NB4 (cell line): Measurements from ENCODE around the gene ECEL1.

ENCODE experiments used
- DNase-seq: peaks from one replicate; pipeline ENCODE4 v3.0.0; 2010; ENCODE audit warnings: low read depth
- H3K4me3 ChIP-seq: one replicate; pipeline ENCODE4 v1.5.1; 2011; ENCODE audit warnings: mild to moderate bottlenecking, low read depth, low read length, moderate library complexity
- CTCF ChIP-seq: IDR thresholded peaks from one replicate; pipeline ENCODE4 v1.5.1; 2012; ENCODE audit warnings: low read depth, low read length
- MAX ChIP-seq: IDR thresholded peaks from 2 replicates; pipeline ENCODE4 v1.6.1; 2011; ENCODE audit warnings: low read depth, low read length
- MYC ChIP-seq: IDR thresholded peaks from 2 replicates; pipeline ENCODE4 v1.6.1; 2011; ENCODE audit warnings: low read depth, low read length
- POLR2A ChIP-seq: IDR thresholded peaks from 2 replicates; pipeline ENCODE4 v1.6.1; 2011; ENCODE audit warnings: mild to moderate bottlenecking; ENCODE audit not compliant: insufficient read length; ENCODE audit errors: extremely low read depth

ECEL1 gene

GRCh38 chr2:232465061-232465460 lies 22.6 kb downstream of the ECEL1 start:
- DNase-seq = no peak
- no peak for TF ChIP-seq MYC
- TF ChIP-seq POLR2A = no peak
- TF ChIP-seq MAX = no peak
- H3K4me3 ChIP-seq = no peak overlapping the region

DNA sequence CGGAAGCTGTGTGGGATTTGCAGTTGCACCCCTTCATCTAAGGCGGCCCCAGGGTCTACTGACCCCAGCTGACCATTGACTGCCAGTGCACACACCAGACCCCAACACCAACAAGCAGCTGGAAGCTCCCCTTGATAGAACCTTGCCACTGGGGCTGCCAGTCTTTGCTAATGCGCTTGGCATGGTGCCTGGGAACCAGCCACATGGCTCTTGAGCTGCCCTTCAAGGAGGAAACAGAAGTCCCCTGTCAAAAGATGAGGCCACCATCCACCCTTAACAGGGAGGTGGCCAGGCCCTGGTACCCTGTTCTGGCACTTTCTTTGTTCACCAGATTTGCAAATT lies 23.1 kb downstream of the ECEL1 start:
- no peak overlapping the region for H3K4me3 ChIP-seq
- TF ChIP-seq CTCF = no peak
- TF ChIP-seq POLR2A = no peak
- TF ChIP-seq MAX = no peak
- TF ChIP-seq MYC = no peak
- no peak for DNase-seq

DNA sequence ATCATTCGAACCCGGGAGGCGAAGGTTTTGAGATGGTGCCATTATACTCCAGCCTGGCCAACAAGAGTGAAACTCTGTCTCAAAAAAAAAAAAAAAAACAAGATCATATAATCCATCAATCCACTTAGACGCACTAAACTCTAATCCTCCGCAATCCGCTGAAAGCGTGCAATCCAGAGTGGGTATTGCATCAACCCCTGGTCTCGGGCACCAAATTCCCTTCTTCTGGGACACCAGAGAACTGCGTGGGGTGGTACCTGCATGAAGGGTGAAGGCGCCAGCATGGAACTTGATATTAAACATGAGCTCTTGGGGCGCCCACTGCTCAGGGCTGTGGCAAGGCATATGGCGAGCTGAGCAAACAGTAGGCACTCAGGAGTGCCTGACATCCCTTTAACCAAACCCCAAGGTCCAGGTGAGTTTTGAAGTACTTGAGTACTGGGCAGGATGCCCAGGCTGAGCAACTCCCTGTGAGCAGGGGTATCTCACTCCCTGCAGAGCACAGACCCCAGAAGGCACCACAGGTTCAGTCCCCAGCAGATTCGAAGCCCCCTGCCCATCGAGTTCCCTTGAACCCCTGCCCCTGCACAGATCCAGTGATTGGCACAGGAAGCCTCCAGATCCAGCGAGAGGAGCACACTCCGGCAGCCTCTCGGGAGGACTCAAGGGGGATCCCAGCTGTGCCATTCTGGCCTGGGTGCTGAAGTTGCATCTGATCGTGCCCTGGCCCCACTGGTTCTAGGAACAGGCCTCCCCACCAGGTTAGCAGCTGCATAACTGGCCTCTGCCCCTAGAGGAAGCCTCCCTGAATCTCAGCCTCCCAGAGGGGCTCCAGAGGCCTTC lies 23.7 kb downstream of the ECEL1 start:
- no peak for DNase-seq
- no peak overlapping the region for H3K4me3 ChIP-seq
- TF ChIP-seq MAX (no peak), POLR2A (no peak), CTCF (no peak), MYC (no peak)

DNA sequence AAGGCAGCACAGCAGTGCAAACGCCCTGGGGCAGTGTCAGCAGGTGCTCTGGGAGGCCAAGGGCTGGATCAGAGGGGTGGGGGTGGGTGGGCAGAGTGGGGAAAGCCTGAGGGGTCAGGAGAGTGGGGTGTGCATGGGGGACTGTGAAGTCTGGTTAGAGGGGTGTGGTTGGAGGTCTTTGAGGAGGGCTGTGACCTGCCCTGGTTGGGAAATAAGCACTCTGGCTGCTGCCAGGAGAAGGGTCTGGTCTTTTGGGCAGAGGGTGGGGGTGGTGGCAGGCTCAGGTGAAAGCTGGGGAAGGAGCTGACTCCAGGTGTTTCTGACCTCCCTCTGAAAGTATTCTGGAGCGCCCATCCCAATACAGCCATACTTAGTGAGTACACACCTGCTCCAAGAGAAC lies 27.5 kb downstream of the ECEL1 start:
- DNase-seq = no peak
- H3K4me3 ChIP-seq = no peak overlapping the region
- TF ChIP-seq POLR2A (no peak), MYC (no peak), CTCF (no peak), MAX (no peak)

DNA sequence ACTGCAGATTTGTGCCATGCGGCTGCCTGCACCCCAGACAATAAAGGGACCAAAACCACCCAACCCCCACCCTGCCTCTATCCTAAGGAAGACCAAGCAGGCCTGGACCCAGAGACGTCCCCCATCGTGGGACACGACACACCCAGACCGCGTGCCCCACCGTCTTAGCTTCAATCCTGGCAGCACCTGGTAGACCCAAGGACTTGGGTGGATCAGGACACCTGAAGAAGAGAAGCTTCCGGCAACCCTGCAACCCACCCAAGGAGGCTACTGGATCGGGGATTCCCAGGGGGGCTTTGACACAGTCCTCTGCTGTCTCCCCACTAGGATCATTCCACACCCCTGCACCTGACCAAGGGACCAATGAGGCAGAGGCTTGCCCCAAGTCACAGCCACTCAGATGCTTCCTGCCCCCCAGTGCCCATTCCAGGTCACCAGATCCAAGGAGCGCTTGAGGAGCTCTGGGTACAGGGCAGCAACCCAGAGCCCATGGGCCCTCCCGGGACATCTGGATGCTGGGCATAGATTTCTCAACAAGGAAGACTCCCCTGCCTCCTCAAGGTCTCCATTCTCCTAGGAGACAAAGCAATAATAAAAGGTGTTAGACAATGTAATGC lies 28.1 kb downstream of the ECEL1 start:
- no peak overlapping the region for H3K4me3 ChIP-seq
- DNase-seq = no peak
- TF ChIP-seq POLR2A (no peak), CTCF (no peak), MYC (no peak), MAX (no peak)

GRCh38 chr2:232458661-232459418 lies 28.8 kb downstream of the ECEL1 start:
- TF ChIP-seq MAX (no peak), POLR2A (no peak), CTCF (no peak)
- no peak overlapping the region for H3K4me3 ChIP-seq
- DNase-seq = no peak
